ENCODE measurements around the gene EIF1AD. TPM values are rescaled to one million over a fixed set of nuclear protein-coding genes. Genes with fewer than 3 reads are reported as not detected.

The EIF1AD gene
- total RNA-seq, 1 donor from 2014 or later = 45.3 TPM

DNA sequence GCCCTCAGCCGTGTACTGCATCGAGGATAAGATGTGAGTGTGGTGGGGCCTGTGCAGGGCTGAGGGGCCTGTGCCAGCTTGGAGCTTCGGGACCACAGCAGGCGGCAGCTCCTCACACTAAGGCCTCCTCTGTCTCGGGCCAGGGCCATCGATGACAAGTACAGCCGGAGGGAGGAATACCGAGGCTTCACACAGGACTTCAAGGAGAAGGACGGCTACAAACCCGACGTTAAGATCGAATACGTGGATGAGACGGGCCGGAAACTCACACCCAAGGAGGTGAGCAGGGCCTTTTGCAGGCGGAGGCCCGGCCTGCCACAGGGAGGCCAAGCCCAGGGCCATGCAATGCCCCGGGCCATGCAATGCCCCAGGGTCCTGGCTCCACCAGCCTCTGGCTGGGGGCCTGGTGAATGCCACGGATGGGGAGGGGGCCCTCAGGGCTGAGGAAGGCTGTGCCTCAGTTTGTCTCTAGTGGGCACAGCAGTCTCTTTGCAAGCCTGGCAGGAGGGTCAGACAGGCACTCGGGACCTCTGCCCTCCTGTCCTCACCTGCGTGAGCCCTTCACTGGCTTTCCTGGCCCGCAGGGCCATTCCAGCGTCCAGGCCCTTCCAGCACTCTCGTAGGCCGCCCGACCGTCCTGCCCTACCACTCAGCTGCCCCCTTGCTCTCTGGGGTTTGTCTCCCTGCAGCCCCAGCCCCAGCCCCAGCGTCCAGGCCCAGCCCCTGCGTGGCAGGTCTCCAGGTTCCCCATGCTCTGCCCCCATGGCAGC is 24.2 kb downstream of the EIF1AD start:
- TF ChIP-seq, protein P1, sequence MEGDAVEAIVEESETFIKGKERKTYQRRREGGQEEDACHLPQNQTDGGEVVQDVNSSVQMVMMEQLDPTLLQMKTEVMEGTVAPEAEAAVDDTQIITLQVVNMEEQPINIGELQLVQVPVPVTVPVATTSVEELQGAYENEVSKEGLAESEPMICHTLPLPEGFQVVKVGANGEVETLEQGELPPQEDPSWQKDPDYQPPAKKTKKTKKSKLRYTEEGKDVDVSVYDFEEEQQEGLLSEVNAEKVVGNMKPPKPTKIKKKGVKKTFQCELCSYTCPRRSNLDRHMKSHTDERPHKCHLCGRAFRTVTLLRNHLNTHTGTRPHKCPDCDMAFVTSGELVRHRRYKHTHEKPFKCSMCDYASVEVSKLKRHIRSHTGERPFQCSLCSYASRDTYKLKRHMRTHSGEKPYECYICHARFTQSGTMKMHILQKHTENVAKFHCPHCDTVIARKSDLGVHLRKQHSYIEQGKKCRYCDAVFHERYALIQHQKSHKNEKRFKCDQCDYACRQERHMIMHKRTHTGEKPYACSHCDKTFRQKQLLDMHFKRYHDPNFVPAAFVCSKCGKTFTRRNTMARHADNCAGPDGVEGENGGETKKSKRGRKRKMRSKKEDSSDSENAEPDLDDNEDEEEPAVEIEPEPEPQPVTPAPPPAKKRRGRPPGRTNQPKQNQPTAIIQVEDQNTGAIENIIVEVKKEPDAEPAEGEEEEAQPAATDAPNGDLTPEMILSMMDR (conservative IDR thresholded peaks at IDR 0.05; ENCODE audit: low read depth, low read length) = no peak
- H3K4me3 ChIP-seq (ENCODE audit: low read depth, low read length) = no peak overlapping the region
- no peak for DNase-seq (ENCODE audit: low read depth)

DNA sequence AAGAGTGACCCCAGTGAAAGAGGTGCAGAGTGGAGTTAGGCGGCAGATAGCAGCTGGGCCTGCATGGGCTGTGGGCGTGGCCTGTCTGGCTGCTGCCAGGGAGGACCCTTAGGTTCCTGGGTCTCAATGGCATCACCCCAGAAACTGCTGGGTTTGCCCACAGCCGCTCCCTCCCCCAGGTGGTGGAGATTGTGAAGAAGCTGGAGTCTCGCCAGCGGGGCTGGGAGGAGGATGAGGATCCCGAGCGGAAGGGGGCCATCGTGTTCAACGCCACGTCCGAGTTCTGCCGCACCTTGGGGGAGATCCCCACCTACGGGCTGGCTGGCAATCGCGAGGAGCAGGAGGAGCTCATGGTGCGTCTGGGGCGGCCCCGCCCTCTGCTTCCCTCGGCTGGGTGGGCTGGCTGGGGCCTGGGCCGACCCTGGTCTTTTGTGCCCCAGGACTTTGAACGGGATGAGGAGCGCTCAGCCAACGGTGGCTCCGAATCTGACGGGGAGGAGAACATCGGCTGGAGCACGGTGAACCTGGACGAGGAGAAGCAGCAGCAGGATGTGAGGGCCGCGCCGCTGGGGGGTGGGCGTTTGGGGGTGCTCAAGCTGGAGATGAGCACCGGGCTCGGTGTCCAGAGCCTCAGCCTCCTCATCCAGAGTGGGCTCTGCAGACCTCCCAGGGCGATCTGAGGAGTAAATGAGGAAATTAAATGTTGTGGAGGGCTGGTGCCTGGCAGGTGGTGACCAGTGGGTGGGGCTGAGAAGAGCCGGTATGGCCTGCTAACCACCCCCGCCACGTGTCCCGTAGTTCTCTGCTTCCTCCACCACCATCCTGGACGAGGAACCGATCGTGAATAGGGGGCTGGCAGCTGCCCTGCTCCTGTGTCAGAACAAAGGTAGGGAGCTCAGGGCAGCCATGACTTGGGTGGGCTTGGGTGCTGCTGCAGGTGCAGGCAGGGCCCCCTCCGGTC is 25.5 kb downstream of the EIF1AD start:
- TF ChIP-seq, protein P1 (conservative IDR thresholded peaks at IDR 0.05; ENCODE audit: low read depth, low read length) = no peak
- H3K4me3 ChIP-seq (ENCODE audit: low read depth, low read length) = no peak overlapping the region
- no peak for DNase-seq (ENCODE audit: low read depth)

DNA sequence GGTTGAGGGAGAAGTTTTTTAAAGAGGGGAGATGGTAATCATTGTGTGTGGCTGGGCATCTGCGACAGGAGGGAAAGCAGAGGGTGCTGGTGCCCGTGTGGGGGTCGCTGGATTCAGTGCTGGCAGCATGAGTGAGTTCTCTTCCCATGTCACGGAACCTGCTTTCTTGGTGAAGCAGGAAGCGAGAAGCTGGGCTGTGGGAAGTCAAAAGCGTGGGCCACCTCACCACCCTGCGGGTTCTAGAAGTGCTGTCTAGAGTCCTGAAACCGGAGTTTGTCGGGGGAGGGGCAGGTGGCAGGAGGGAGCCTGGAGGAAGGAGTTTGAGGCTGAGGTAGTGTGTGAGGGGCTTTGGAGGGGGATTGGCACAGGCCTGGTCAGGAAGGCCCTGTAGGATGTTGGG is 26.2 kb downstream of the EIF1AD start:
- H3K4me3 ChIP-seq (ENCODE audit: low read depth, low read length) = no peak overlapping the region
- TF ChIP-seq, protein P1 (conservative IDR thresholded peaks at IDR 0.05; ENCODE audit: low read depth, low read length) = no peak
- DNase-seq (ENCODE audit: low read depth) = no peak

- TF ChIP-seq, protein P1 (conservative IDR thresholded peaks at IDR 0.05; ENCODE audit: low read depth, low read length) = no peak
- no peak for DNase-seq (ENCODE audit: low read depth)
- no peak overlapping the region for H3K4me3 ChIP-seq (ENCODE audit: low read depth, low read length)
Measured at GRCh38 chr11:65973439-65974110, 28.4 kb downstream of the EIF1AD start.

DNA sequence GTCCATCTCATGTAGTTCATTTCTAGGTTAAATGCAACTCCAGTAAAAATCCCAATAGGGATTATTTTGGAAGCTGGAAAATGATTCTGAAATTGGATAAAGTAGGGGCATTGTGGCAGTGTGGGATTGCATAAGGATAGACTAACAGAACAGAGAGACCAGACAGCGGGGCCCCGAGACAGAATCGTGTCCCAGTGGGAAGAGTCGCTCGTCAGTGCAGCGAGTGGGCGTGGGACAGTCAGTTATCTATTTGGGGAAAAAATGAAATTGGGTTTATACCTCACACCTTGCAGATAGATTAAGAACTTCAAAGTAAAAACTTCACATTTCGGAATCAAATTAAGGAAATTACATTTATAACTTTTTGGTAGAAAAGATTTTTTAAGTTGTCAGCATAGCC is 29.8 kb downstream of the EIF1AD start:
- TF ChIP-seq, protein P1 (conservative IDR thresholded peaks at IDR 0.05; ENCODE audit: low read depth, low read length) = no peak
- no peak for DNase-seq (ENCODE audit: low read depth)
- no peak overlapping the region for H3K4me3 ChIP-seq (ENCODE audit: low read depth, low read length)

GRCh38 chr11:65968600-65969482 is 33.1 kb downstream of the EIF1AD start:
- TF ChIP-seq, protein P1 (conservative IDR thresholded peaks at IDR 0.05; ENCODE audit: low read depth, low read length) = peak; percentile 19
- no peak for DNase-seq (ENCODE audit: low read depth)
- no peak overlapping the region for H3K4me3 ChIP-seq (ENCODE audit: low read depth, low read length)
